H1 (cell line): ENCODE measurements around the gene PHRF1. TPM values are rescaled to one million over a fixed set of nuclear protein-coding genes. Genes with fewer than 3 reads are reported as not detected.

Source experiments
- CTCF ChIA-PET: fragments of 300-600 bp; sonication (Branson Sonifier 250); formaldehyde crosslinking; loops from one replicate; lab custom pipeline; 2021; ENCODE audit not compliant: partially characterized antibody; lab: Charles Lee
- POLR2A ChIA-PET: fragments of 300-600 bp; sonication (Branson Sonifier 250); formaldehyde crosslinking; loops from one replicate; lab custom pipeline; 2021; ENCODE audit warnings: inconsistent platforms; ENCODE audit not compliant: partially characterized antibody; lab: Charles Lee
- DNase-seq, 2 experiments: peaks; one replicate each; pipeline versions ENCODE4 v3.0.0 to v3.0.0-alpha.2; 2010 to 2022; ENCODE audit warnings: low spot score in 2 of 2, low read depth in 1 of 2, mixed read lengths in 1 of 2
- FAIRE-seq: peaks from 2 replicates; lab custom pipeline; 2011; peaks lifted over from hg19 to GRCh38; lab: Jason Lieb, UNC
- H2AFZ ChIP-seq: 2 replicates; pipeline ENCODE4 v1.8.1; 2012; ENCODE audit warnings: low read length, inconsistent platforms
- H2AK5ac ChIP-seq: 2 replicates; pipeline ENCODE4 v1.6.1; 2013; ENCODE audit warnings: low read depth, low read length
- H2BK120ac ChIP-seq: replicated peaks from 2 replicates; pipeline ENCODE3; 2013; ENCODE audit warnings: low read depth, low read length, inconsistent platforms
- H2BK12ac ChIP-seq: 2 replicates; pipeline ENCODE4 v1.6.1; 2013; ENCODE audit warnings: low read depth, low read length
- H2BK15ac ChIP-seq: 2 replicates; pipeline ENCODE4 v1.6.1; 2013; ENCODE audit warnings: low read length
- H2BK20ac ChIP-seq: 2 replicates; pipeline ENCODE4 v1.6.1; 2013; ENCODE audit warnings: low read length
- H2BK5ac ChIP-seq: 2 replicates; pipeline ENCODE4 v1.6.1; 2013; ENCODE audit warnings: low read depth, low read length
- H3K14ac ChIP-seq: 2 replicates; pipeline ENCODE4 v1.6.1; 2013; ENCODE audit warnings: inconsistent platforms; ENCODE audit not compliant: insufficient read length
- H3K18ac ChIP-seq: 2 replicates; pipeline ENCODE4 v1.6.1; 2013; ENCODE audit warnings: low read length; ENCODE audit errors: extremely low read depth
- H3K23ac ChIP-seq: 2 replicates; pipeline ENCODE4 v1.6.1; 2013; ENCODE audit warnings: inconsistent platforms; ENCODE audit not compliant: insufficient read length
- H3K23me2 ChIP-seq: 2 replicates; pipeline ENCODE4 v1.6.1; 2013; ENCODE audit warnings: low read depth, low read length
- H3K27ac ChIP-seq: 2 replicates; pipeline ENCODE4 v1.6.1; 2011; ENCODE audit warnings: low read depth, low read length, inconsistent platforms
- H3K27me3 ChIP-seq, 4 experiments: replicated peaks in 1 of 4; 1 replicate in 1 of 4; 2 replicates in 3 of 4; pipeline versions ENCODE4 v1.6.1 to v1.8.1; 2011 to 2013; ENCODE audit warnings: low read length in 3 of 4, mild to moderate bottlenecking in 3 of 4, inconsistent platforms in 2 of 4, mixed read lengths in 2 of 4, moderate library complexity in 1 of 4; ENCODE audit not compliant: control insufficient read depth in 3 of 4, insufficient read depth in 3 of 4; ENCODE audit errors: extremely low read depth in 1 of 4
- H3K36me3 ChIP-seq, 4 experiments: 2 replicates each; pipeline versions ENCODE4 v1.6.1 to v1.8.1; 2011 to 2013; ENCODE audit warnings: mild to moderate bottlenecking in 4 of 4, low read length in 3 of 4, moderate library complexity in 2 of 4, control low read depth in 1 of 4, inconsistent platforms in 1 of 4; ENCODE audit not compliant: insufficient read depth in 4 of 4, control insufficient read depth in 2 of 4
- H3K4ac ChIP-seq: replicated peaks from 2 replicates; pipeline ENCODE3; 2013; ENCODE audit warnings: low read length, low read depth, mixed read lengths, inconsistent platforms; ENCODE audit not compliant: insufficient read length
- H3K4me1 ChIP-seq, 4 experiments: replicated peaks in 1 of 4; 1 replicate in 1 of 4; 2 replicates in 3 of 4; pipeline versions ENCODE4 v1.6.1 to v1.8.1; 2011 to 2013; ENCODE audit warnings: low read length in 3 of 4, inconsistent platforms in 2 of 4, mixed read lengths in 1 of 4; ENCODE audit not compliant: insufficient read depth in 4 of 4, control insufficient read depth in 3 of 4
- H3K4me2 ChIP-seq, 2 experiments: 2 replicates each; pipeline versions ENCODE4 v1.6.1 to v1.8.1; 2011 to 2013; ENCODE audit warnings: low read depth in 2 of 2, low read length in 2 of 2, control low read depth in 1 of 2, inconsistent platforms in 1 of 2, mild to moderate bottlenecking in 1 of 2; ENCODE audit not compliant: insufficient read depth in 1 of 2
- H3K4me3 ChIP-seq, 4 experiments: fragments of 200-600, 300-600 bp in 1 of 4; sonication (generic), shearing (Covaris generic), sonication (Bioruptor Twin) in 1 of 4; 2 replicates each; pipeline versions ENCODE4 v1.5.1 to v1.8.1; 2011 to 2016; ENCODE audit warnings: low read length in 4 of 4, low read depth in 3 of 4, control low read depth in 2 of 4, inconsistent platforms in 2 of 4, mild to moderate bottlenecking in 2 of 4, mixed read lengths in 1 of 4, moderate library complexity in 1 of 4; ENCODE audit not compliant: insufficient read depth in 2 of 4; ENCODE audit errors: extremely low read depth in 1 of 4
- H3K56ac ChIP-seq: replicated peaks from 2 replicates; pipeline ENCODE3; 2013; ENCODE audit warnings: low read depth, mild to moderate bottlenecking, mixed read lengths, low read length, inconsistent platforms; ENCODE audit not compliant: insufficient read length
- H3K79me1 ChIP-seq: 2 replicates; pipeline ENCODE4 v1.6.1; 2013; ENCODE audit warnings: low read depth, low read length, control low read depth
- H3K79me2 ChIP-seq, 2 experiments: 2 replicates each; pipeline versions ENCODE4 v1.6.1 to v1.8.1; 2012 to 2013; ENCODE audit warnings: low read length in 2 of 2, mild to moderate bottlenecking in 2 of 2, inconsistent platforms in 1 of 2; ENCODE audit not compliant: insufficient read depth in 2 of 2, control insufficient read depth in 1 of 2
- H3K9ac ChIP-seq, 4 experiments: replicated peaks in 1 of 4; 1 replicate in 1 of 4; 2 replicates in 3 of 4; pipeline versions ENCODE4 v1.6.1 to v1.8.1; 2011 to 2013; ENCODE audit warnings: low read depth in 3 of 4, low read length in 3 of 4, control low read depth in 2 of 4, mild to moderate bottlenecking in 2 of 4, moderate library complexity in 2 of 4, inconsistent platforms in 1 of 4; ENCODE audit errors: extremely low read depth in 1 of 4
- H3K9me3 ChIP-seq, 2 experiments: 2 replicates each; pipeline versions ENCODE4 v1.6.1 to v1.8.1; 2012 to 2013; ENCODE audit warnings: mild to moderate bottlenecking in 2 of 2, moderate library complexity in 2 of 2, control low read depth in 1 of 2, inconsistent platforms in 1 of 2, low read depth in 1 of 2, low read length in 1 of 2, mixed read lengths in 1 of 2; ENCODE audit not compliant: insufficient read depth in 2 of 2
- H4K20me1 ChIP-seq, 2 experiments: replicated peaks in 1 of 2; 2 replicates each; pipeline versions ENCODE3 to v1.8.1; 2011 to 2013; ENCODE audit warnings: inconsistent platforms in 2 of 2, low read length in 2 of 2, mild to moderate bottlenecking in 1 of 2; ENCODE audit not compliant: insufficient read depth in 2 of 2, control insufficient read depth in 1 of 2
- H4K5ac ChIP-seq: 2 replicates; pipeline ENCODE4 v1.6.1; 2013; ENCODE audit warnings: low read length, low read depth, mixed read lengths, inconsistent platforms; ENCODE audit not compliant: insufficient read length
- H4K8ac ChIP-seq: 2 replicates; pipeline ENCODE4 v1.8.0; 2013; ENCODE audit warnings: mild to moderate bottlenecking, moderate library complexity, low read length, inconsistent platforms; ENCODE audit not compliant: insufficient read depth; ENCODE audit errors: extremely low read depth
- H4K91ac ChIP-seq: replicated peaks from 2 replicates; pipeline ENCODE3; 2013; ENCODE audit warnings: low read length, mixed read lengths, inconsistent platforms; ENCODE audit not compliant: insufficient read length
- GTF2F1 ChIP-seq: IDR thresholded peaks from 2 replicates; pipeline ENCODE4 v1.6.1; 2012; ENCODE audit warnings: low read depth, low read length, improper control_type of control experiment, borderline replicate concordance
- MAFK ChIP-seq: IDR thresholded peaks from 2 replicates; pipeline ENCODE4 v1.6.1; 2012; ENCODE audit warnings: low read depth, mild to moderate bottlenecking, improper control_type of control experiment, low read length
- POLR2AphosphoS5 ChIP-seq: IDR thresholded peaks from 2 replicates; pipeline ENCODE4 v1.6.1; 2011; ENCODE audit warnings: low read depth, low read length
- RXRA ChIP-seq: IDR thresholded peaks from 2 replicates; pipeline ENCODE4 v1.6.1; 2011; ENCODE audit warnings: low read depth, mild to moderate bottlenecking, low read length, moderate library complexity; ENCODE audit not compliant: insufficient read depth
- SIRT6 ChIP-seq: IDR thresholded peaks from one replicate; pipeline ENCODE4 v1.7.1; 2012; ENCODE audit warnings: low read length, inconsistent platforms
- SP4 ChIP-seq: IDR thresholded peaks from 2 replicates; pipeline ENCODE4 v1.6.1; 2012; ENCODE audit warnings: low read length, inconsistent platforms
- SRF ChIP-seq: IDR thresholded peaks from 2 replicates; pipeline ENCODE4 v1.6.1; 2011; ENCODE audit warnings: mild to moderate bottlenecking, low read depth, low read length, moderate library complexity
- TEAD4 ChIP-seq: IDR thresholded peaks from 2 replicates; pipeline ENCODE4 v1.6.1; 2012; ENCODE audit warnings: low read depth, low read length, inconsistent platforms, mixed read lengths
- YY1 ChIP-seq: IDR thresholded peaks from 2 replicates; pipeline ENCODE4 v1.6.1; 2011; ENCODE audit warnings: low read depth, mild to moderate bottlenecking, low read length
- WGBS, 2 experiments: shearing (Covaris generic) in 1 of 2; methylation state at CpG; one replicate each; pipeline versions ENCODE4 v1.1.6 to v1.1.7; 2013 to 2015; ENCODE audit warnings: low lambda C conversion rate in 2 of 2, mixed read lengths in 2 of 2, inconsistent platforms in 1 of 2, low coverage in 1 of 2, missing lambda C conversion rate in 1 of 2; ENCODE audit not compliant: insufficient replicate concordance in 2 of 2, insufficient coverage in 1 of 2, insufficient read length in 1 of 2; ENCODE audit errors: extremely low coverage in 1 of 2, missing lambda C conversion rate in 1 of 2; 5-methylcytosine and 5-hydroxymethylcytosine counted together
- polyA plus RNA-seq, 7 experiments: library from polyadenylated mRNA; depleted of rRNA in 3 of 7; stranded (reverse) in 5 of 7; unstranded in 2 of 7; fragments of >200 nt in 5 of 7; fragments of 200-250 nt in 2 of 7; gene quantifications; 1 replicate in 5 of 7; 2 replicates in 1 of 7; 4 replicates in 1 of 7; pipeline versions ENCODE4 v1.2.1 to v1.2.3, GENCODE V29; 2011 to 2013; ENCODE audit warnings: missing spikeins in 2 of 7, mixed read lengths in 2 of 7
- total RNA-seq: library from RNA; stranded (reverse); fragmentation: NEBNext Ultra II Directional; extraction: Animal tissue kit (Norgen Biotek cat#: 25700); gene quantifications from 2 replicates; pipeline ENCODE4 v1.2.1, GENCODE V29; 2021
- TF ChIP-seq, protein P1 (sequence below): IDR thresholded peaks from 2 replicates; pipeline ENCODE4 v1.6.1; 2011; ENCODE audit warnings: low read length, improper control_type of control experiment
- TF ChIP-seq, protein P2 (sequence below): IDR thresholded peaks from 2 replicates; pipeline ENCODE4 v1.6.1; 2012; ENCODE audit warnings: inconsistent platforms

Gene PHRF1
- total and polyA plus RNA-seq, 2 of the 8 experiments (the other 6 are each of a cell fraction or from before 2014, with no cell fraction given), result 13.4 to 37.3 TPM

DNA sequence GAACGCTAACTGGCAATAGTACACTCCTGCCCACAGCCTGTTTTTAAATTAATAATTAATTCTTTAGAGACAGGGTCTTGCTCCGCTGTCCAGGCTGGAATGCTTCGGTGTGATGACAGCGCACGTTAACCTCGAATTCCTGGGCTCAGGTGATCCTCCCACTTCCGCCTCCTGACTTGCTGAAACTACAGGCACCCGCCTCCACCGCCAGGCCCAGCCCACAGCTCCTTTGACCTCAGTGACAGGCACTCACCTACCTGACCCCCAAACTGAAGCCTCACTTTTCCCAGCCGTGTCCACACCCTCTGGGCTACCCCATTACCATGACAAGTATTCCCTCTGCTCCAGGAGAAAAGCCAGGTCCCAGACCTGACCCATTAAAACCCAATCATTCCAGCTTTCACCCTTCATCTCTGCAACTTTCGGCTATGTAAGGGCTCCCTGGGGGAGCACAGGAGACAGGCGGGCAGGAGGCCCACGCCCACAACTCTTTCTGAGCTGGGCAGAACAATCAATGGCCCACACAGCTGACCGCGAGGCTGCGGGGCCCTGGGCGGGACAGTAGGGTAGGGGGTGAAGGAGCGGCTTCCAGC, 16.5 kb upstream of the PHRF1 start:
- peak overlapping the region; percentile 74 to 75 for H3K4me2 ChIP-seq
- no peak overlapping the region for H2AK5ac ChIP-seq
- H4K20me1 ChIP-seq, result peaks cover 9 to 19% of the 10 kb centered on the region in 2 experiments
- no peak overlapping the region for H2AFZ ChIP-seq
- H3K79me1 ChIP-seq, result peaks cover 8% of the 10 kb centered on the region
- H3K4me3 ChIP-seq, result peak overlapping the region; percentile 48 to 64 (median 48)
- H2BK15ac ChIP-seq, result no peak overlapping the region
- peaks cover 0 to 32% (median 12%) of the 10 kb centered on the region in 4 experiments; a peak in 6 of 7 replicates for H3K4me1 ChIP-seq
- no peak overlapping the region for H4K8ac ChIP-seq
- peaks cover 19% of the 10 kb centered on the region; the same call in 1 of the 2 replicates for H3K23me2 ChIP-seq
- H3K23ac ChIP-seq, result no peak overlapping the region
- FAIRE-seq (no peak), DNase-seq (peak in 1 of 2 experiments; percentile 60)
- no peak overlapping the region for H2BK120ac ChIP-seq
- H2BK12ac ChIP-seq, result peak overlapping the region; percentile 50; the same call in 1 of the 2 replicates
- no peak overlapping the region for H3K56ac ChIP-seq
- H3K9ac ChIP-seq, result no peak overlapping the region; a peak in 1 of 7 replicates
- ChIA-PET POLR2A (interaction anchor here (0.9 to 2.4 kb wide), 7 partner anchors 9 to 237 kb away, joined by 3 to 12 read pairs (median 4); partner anchors contain the start of gene HRAS), CTCF (interaction anchor here (0.6 to 1.5 kb wide), 5 partner anchors 13 to 238 kb away, joined by 3 to 6 read pairs (median 5); partner anchors contain the start of gene PHRF1)
- no peaks in the 10 kb centered on the region for H3K9me3 ChIP-seq
- H2BK20ac ChIP-seq, result no peak overlapping the region
- H3K14ac ChIP-seq, result no peak overlapping the region
- H3K27me3 ChIP-seq, result peaks cover 13 to 29% (median 26%) of the 10 kb centered on the region in 4 experiments
- H2BK5ac ChIP-seq, result peak overlapping the region; percentile 66; the same call in 1 of the 2 replicates
- H3K27ac ChIP-seq, result no peak overlapping the region
- 52% methylated on average over 17 of the region's 18 CpGs; no CpG with 5 or more reads in 1 of the 2 experiments for WGBS, 2 experiments
- peak overlapping the region; percentile 49 for H4K91ac ChIP-seq
- peaks cover 0 to 4% of the 10 kb centered on the region in 2 experiments; a peak in 1 of 4 replicates for H3K79me2 ChIP-seq
- H3K36me3 ChIP-seq, result peaks cover 0 to 8% (median 4%) of the 10 kb centered on the region in 4 experiments; a peak in 5 of 8 replicates
- no peak overlapping the region for H3K4ac ChIP-seq
- no peak overlapping the region for H4K5ac ChIP-seq
- peak overlapping the region; percentile 60 for H3K18ac ChIP-seq
- TF ChIP-seq SRF (no peak), GTF2F1 (no peak), SIRT6 (no peak), YY1 (no peak), SP4 (no peak), MAFK (no peak), TEAD4 (peak; percentile 90), RXRA (no peak), POLR2AphosphoS5 (no peak)
- TF ChIP-seq, protein P1, sequence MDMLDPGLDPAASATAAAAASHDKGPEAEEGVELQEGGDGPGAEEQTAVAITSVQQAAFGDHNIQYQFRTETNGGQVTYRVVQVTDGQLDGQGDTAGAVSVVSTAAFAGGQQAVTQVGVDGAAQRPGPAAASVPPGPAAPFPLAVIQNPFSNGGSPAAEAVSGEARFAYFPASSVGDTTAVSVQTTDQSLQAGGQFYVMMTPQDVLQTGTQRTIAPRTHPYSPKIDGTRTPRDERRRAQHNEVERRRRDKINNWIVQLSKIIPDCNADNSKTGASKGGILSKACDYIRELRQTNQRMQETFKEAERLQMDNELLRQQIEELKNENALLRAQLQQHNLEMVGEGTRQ, result no peak
- TF ChIP-seq, protein P2, sequence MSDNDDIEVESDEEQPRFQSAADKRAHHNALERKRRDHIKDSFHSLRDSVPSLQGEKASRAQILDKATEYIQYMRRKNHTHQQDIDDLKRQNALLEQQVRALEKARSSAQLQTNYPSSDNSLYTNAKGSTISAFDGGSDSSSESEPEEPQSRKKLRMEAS, result 0 out of 2 replicates have a peak, but pooled peaks have one; percentile 10
